Islet precursor cell (in vitro differentiated cells): ENCODE data around the gene ST7L.
"Not testable (repeated sequence)": the region's sequence is repeated elsewhere in the genome, so short reads cannot be mapped to it uniquely, and the experiment has no call there.

ENCODE experiments used
- DNase-seq: peaks from one replicate; pipeline ENCODE4 v3.0.0-alpha.2; 2018

ST7L gene

DNA sequence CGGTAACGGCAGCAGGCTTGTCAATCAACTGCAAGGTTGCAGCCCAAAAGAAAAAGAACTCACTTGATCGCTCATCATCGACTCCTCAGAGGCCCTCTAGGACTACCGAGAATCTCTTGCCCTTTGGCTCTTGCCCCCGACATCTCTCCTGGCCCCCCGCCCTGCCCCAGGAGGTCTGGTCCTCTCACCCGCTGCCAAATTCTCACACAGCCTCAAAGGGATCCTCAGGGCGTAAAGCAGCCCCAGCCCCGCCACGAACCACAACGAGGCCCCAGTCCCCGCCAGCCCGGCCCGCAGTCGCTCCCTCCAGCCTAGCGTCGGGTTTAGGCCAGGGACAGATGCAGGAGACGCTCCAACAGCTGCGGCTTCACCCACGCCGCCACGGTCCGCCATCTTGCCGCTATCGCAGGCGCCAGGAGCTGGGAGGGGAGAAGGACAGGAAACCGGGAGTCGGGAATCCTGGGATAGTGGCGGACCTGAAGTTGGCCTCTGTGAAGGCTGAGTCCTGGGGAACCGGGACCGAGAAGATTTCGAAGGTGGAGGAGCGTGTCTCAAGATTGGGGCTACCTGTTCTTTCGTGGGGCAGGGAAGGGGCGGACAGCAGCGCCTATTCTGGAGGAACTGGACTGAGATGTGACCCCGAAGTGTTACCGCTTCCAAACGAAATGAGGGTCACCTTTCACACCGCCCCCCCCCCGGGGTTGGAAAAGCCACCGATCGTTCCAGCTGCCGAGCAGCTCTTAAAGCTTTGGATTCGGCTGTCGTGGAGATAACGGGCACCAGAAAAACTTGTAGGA is at the start of gene ST7L:
Gene ST7L, minus strand, starts transcription at position 421 of the 797 bp plus-strand sequence. Its CDS starts 28 bp downstream, at position 393.
- peak; percentile 85 for DNase-seq

- DNase-seq, result no peak
These were observed 48.0 kb upstream of the ST7L start for GRCh38 chr1:112666946-112667345.

GRCh38 chr1:112665857-112666256 is 46.9 kb upstream of the ST7L start:
- no peak for DNase-seq

- DNase-seq, result no peak
These were observed 32.3 kb upstream of the ST7L start for GRCh38 chr1:112651205-112651604.

DNA sequence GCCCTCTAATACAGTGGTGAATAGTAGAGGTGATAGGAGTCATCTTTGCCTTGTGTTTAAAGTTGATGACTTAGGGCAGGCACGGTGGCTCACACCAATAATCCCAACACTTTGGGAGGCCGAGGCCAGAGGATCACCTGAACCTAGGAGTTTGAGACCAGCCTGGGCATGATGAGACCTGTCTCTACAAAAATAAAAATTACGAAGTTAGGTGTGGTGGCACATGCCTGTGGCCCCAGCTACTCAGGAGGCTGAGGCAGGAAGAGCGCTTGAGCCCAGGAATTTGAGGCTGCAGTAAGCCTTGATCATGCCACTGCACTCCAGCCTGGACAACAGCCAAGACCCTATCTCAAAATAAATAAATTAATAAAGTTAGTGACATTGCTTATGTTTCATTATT is 27.3 kb upstream of the ST7L start:
- no peak for DNase-seq

DNA sequence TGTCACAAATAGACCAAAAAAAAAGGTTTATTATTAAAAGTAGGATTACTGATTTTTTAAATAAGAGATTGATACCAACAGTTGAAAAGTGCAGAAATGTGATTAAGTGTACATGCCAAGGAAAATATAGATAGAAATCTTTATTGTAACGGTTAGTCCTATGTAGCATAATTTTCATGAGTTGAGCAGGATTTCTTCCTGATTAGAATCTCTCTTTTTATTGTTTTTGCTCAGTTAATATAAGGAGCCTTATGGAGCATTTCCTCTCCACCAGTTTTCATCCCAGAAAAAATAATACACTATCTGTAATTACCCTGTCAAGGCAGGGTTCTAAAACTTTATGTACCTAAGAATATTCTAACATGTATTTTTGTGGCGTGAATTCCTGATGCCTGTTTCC is 24.1 kb upstream of the ST7L start:
- DNase-seq, result no peak

GRCh38 chr1:112640437-112640836 is 21.5 kb upstream of the ST7L start:
- DNase-seq, result not testable (repeated sequence)

- DNase-seq, result no peak
These were observed 19.1 kb upstream of the ST7L start for GRCh38 chr1:112638110-112638428.

DNA sequence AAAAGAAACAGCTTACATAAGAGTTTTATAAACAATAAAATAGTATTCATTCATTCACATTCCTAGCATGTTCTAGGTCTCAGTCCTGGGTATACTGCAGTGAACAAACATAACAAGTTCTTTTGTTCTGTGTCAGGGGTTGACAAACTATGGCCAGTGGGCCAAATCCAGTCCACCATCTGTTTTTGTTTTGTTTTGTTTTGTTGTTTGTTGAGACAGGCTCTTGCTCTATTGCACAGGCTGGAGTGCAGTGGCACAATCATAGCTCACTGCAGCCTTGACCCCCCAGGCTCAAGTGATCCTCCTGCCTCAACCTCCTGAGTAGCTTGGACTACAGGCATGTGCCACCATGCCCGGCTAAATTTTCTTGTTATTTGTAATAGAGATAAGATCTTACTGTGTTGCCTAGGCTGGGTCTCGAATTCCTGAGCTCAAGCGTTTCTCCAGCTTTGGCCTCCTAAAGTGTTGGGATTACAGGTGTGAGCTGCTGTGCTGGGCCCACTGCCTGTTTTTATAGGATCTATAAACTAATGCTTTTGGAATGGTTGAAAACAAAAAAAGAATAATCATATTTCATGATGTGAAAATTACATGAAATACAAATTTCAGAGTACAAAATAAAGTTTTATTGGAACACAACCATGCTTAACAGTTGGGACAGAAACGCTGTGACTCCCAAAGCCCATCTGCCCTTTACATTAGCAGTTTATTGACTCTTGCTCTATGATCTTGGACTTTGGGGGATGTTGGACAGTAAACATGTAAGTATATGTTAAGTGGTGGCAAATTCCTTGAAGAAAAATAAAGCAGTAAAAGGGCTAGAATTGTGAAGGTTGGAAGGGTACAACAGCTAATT is 18.5 kb upstream of the ST7L start:
- DNase-seq, result peak; percentile 52

DNA sequence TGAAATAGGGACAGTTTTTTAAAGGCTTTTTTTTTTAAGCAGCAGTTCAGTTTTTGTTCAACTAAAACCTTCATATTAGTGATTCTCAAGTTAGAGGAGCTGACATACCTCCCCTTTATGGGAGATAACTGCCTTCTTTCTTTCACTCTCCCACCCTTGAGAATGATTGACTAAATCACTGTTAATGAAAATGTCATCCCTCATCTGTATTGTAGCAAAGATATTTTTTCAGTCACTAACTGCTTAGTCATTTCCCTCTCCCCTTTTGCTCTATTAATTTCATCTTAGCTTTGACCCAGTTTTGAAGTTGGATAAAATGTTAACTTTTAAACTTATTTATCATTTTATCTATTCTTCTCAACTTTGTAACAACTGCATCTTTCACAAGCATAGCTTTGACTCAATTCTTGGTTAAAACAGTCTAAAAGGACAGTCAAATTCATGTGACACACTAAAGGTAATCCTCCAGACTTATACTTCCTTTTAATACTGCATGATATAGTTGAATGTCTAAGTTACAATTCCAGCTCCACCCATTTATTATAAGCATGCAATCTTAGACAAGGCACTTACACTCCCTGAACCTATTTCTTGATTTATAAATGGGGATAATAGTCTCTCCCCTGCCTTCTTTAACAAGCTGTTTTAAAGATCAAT is 17.8 kb upstream of the ST7L start:
- no peak for DNase-seq

DNA sequence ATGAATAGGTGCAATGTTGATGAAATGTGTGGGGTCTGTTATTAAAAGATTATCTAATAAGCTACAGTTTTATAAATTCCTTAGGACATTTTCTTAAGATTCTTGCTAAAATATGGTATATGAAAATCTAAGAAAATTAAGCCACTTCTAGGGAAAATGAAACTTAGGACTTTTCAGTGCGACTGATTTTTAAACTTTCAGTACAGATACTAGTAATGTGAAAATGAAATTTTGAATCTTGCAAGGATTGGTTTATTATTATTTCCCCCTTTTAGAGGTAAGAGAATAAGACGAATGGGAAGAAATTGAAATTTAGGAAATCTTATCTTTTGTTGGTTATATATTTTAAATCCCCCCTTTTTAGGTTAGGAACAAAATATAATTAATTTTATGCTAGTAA is 17.1 kb upstream of the ST7L start:
- no peak for DNase-seq

- no peak for DNase-seq
These were observed 15.4 kb upstream of the ST7L start for GRCh38 chr1:112634367-112634766.

- DNase-seq, result no peak
These were observed 14.7 kb upstream of the ST7L start for GRCh38 chr1:112633628-112634027.

GRCh38 chr1:112629256-112629655 is 10.3 kb upstream of the ST7L start:
- no peak for DNase-seq

- no peak for DNase-seq
These were observed 9.6 kb upstream of the ST7L start for GRCh38 chr1:112628516-112628915.

- DNase-seq, result no peak
These were observed 7.9 kb upstream of the ST7L start for GRCh38 chr1:112626887-112627286.

DNA sequence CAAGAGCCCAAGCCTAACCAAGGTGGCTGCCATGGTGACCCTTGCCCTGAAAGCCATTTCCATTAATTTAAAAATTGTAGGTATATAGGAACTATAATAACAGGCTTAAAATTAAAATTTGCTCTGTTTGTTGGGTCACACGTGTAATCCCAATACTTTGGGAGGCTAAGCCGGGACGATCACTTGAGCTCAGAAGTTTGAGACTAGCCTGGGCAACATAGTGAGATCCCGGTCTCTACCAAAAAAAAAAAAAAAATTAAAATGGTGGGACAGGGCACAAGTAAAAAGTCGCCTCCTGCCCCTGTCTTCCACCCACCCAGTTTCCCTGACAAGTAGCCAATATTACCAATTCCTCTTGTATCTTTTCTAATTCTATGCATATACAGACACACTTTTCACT is 7.3 kb upstream of the ST7L start:
- DNase-seq, result no peak

DNA sequence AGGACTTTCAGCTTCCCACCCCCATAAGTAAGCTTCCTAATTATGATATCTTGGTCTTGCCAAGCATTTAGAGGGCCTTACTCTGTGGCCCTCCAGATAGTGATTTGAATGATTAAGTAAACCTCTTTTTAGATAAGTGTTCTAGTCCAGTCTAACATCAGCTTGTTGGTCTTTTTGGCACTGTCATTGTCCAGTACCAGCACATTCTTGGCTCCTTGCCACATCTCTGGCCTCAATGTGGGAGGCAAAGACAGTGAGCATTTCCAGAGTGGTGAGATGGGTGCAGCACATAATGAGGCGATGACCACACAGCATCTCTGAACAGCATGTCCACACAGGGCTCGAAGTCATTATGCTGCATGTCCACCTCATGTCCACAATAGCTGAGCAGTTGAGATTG is 6.8 kb upstream of the ST7L start:
- DNase-seq, result no peak

DNA sequence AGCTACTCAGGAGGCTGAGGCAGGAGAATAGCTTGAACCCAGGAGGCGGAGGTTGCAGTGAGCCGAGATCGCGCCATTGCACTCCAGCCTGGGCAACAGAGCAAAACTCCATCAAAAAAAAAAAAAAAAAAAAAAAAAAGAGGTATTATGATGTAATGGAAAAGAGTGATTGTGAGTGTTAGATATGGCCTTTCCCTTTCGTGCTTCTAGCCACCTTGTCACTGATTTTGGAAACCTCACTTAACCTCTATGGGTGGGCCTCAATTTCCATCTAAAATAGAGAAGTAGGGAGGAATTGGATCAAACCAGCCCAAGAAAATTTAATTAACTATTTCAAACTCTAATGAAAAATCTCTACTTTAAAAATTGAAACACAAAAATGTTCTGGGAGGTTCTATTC is 5.6 kb upstream of the ST7L start:
- not testable (repeated sequence) for DNase-seq

DNA sequence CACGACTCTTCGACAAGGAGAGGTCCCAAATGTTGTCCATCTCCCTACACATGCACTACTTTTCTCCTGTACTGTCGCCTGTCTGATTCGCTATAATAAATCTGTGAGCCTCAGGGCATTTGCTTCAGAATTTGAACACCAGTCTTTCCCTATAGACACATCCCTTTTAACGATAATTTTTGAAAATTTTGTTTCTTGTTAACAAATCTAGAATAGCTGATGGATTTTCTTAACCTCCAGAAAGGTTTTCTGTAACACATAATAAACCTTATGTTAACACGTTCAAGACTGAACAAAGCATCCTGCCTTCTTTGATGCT is 1.4 kb upstream of the ST7L start:
- DNase-seq, result no peak

DNA sequence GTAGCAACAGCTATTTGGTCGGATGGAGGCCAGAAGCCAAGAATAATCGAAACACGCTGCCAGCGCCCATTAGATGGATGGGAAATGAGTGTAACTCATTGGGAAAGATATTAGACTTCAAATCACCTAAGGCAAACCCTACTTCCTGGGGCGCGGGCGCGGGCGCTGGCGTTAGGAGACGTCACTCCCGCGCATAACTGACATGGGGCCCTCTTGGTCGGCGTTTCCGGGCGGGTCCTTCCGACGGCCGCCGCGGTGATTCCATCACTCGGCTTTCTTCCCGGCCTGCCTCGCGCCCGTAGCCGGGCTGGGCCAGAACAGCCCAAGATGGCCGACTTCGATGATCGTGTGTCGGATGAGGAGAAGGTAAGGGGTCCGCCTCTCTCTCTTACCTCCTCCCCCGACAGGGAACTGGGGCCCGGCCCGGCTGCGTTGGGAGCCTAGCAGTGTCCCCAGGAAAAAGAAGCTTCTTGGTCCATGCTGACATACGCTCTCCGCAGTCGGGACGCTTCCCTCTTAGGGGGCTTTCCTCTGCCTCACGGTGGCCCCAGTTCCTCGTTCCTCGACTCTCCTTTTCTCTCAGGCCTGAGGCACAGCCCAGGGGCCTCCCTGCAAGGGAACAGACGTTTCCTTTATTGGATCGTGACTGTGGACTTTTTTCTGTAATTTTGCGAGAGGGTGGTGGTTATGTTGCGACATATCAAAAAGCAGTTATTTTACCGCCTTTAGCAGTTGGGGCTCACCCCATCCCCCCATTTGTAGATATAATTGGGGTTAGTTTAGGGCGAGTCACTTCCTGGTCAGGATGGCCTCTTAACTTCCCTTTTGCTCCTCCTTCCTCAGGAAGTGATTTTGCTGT is 806 bp upstream of the ST7L start, which contains the start of gene CAPZA1:
Gene CAPZA1, plus strand, starts transcription at position 315 of the 859 bp plus-strand sequence. Its CDS starts 13 bp downstream, at position 328.
- peak; percentile 95 for DNase-seq

GRCh38 chr1:112618114-112618720 is 724 bp downstream of the ST7L start:
- no peak for DNase-seq
